ENCODE measurements around the gene TUBGCP3.

GRCh38 chr13:112545856-112546255 lies 42.1 kb downstream of the TUBGCP3 start:
- TF ChIP-seq CTCF (IDR thresholded peaks at IDR 0.05; ENCODE audit: low read depth, low read length, poor library complexity, severe bottlenecking) = no peak
- no peak for TF ChIP-seq EZH2phosphoT487 (IDR thresholded peaks at IDR 0.05; ENCODE audit: borderline replicate concordance, low read length)

All from DOHH2 (cell line).